HEK293 (cell line): ENCODE data around the gene LRIG3.

ENCODE experiments used
- FEZF1 ChIP-seq: fragments of 450-650 bp; formaldehyde crosslinking; IDR thresholded peaks from 2 replicates; pipeline ENCODE4 v1.5.1; 2016; ENCODE audit warnings: missing biosample characterization, missing genetic modification characterization
- GLIS1 ChIP-seq: fragments of 450-650 bp; formaldehyde crosslinking; IDR thresholded peaks from 2 replicates; pipeline ENCODE4 v1.5.1; 2016; ENCODE audit warnings: missing biosample characterization, missing genetic modification characterization
- KLF8 ChIP-seq: fragments of 450-650 bp; formaldehyde crosslinking; IDR thresholded peaks from 2 replicates; pipeline ENCODE4 v1.5.1; 2016; ENCODE audit warnings: missing biosample characterization, missing genetic modification characterization
- KLF9 ChIP-seq: fragments of 450-650 bp; formaldehyde crosslinking; IDR thresholded peaks from 2 replicates; pipeline ENCODE4 v1.5.1; 2016; ENCODE audit warnings: missing biosample characterization, missing genetic modification characterization, low read depth
- MZF1 ChIP-seq: fragments of 450-650 bp; formaldehyde crosslinking; IDR thresholded peaks from 2 replicates; pipeline ENCODE4 v1.5.1; 2017; ENCODE audit warnings: missing biosample characterization, missing genetic modification characterization, borderline replicate concordance
- PRDM1 ChIP-seq: fragments of 450-650 bp; formaldehyde crosslinking; IDR thresholded peaks from 2 replicates; pipeline ENCODE4; 2016; ENCODE audit warnings: missing biosample characterization, missing genetic modification characterization
- ZBTB26 ChIP-seq: fragments of 450-650 bp; formaldehyde crosslinking; optimal IDR thresholded peaks from 2 replicates; pipeline ENCODE3; 2016; ENCODE audit warnings: missing biosample characterization, mild to moderate bottlenecking, missing genetic modification characterization
- ZBTB49 ChIP-seq: fragments of 450-650 bp; formaldehyde crosslinking; IDR thresholded peaks from 2 replicates; pipeline ENCODE4 v1.5.1; 2016; ENCODE audit warnings: missing biosample characterization, missing genetic modification characterization, low read depth
- ZNF112 ChIP-seq: fragments of 450-650 bp; formaldehyde crosslinking; IDR thresholded peaks from 2 replicates; pipeline ENCODE4 v1.5.0; 2017; ENCODE audit warnings: missing biosample characterization, missing genetic modification characterization
- ZNF146 ChIP-seq: fragments of 450-650 bp; formaldehyde crosslinking; IDR thresholded peaks from 2 replicates; pipeline ENCODE4 v1.5.1; 2016; ENCODE audit warnings: missing biosample characterization, missing genetic modification characterization
- ZNF155 ChIP-seq: fragments of 450-650 bp; formaldehyde crosslinking; IDR thresholded peaks from 2 replicates; pipeline ENCODE4 v1.5.1; 2016; ENCODE audit warnings: missing biosample characterization, missing genetic modification characterization
- ZNF169 ChIP-seq: fragments of 450-650 bp; formaldehyde crosslinking; IDR thresholded peaks from 2 replicates; pipeline ENCODE4 v1.5.1; 2016; ENCODE audit warnings: missing biosample characterization, missing genetic modification characterization
- ZNF19 ChIP-seq: fragments of 450-650 bp; formaldehyde crosslinking; IDR thresholded peaks from 2 replicates; pipeline ENCODE4; 2016; ENCODE audit warnings: missing biosample characterization, missing genetic modification characterization, low read depth
- ZNF2 ChIP-seq: fragments of 450-650 bp; formaldehyde crosslinking; IDR thresholded peaks from 2 replicates; pipeline ENCODE4 v1.5.1; 2016; ENCODE audit warnings: missing biosample characterization, missing genetic modification characterization
- ZNF211 ChIP-seq: fragments of 450-650 bp; formaldehyde crosslinking; IDR thresholded peaks from 2 replicates; pipeline ENCODE4 v1.5.1; 2016; ENCODE audit warnings: low read depth, missing biosample characterization, missing genetic modification characterization
- ZNF214 ChIP-seq: fragments of 450-650 bp; formaldehyde crosslinking; IDR thresholded peaks from 2 replicates; pipeline ENCODE4 v1.5.1; 2017; ENCODE audit warnings: missing biosample characterization, mild to moderate bottlenecking, missing genetic modification characterization, borderline replicate concordance
- ZNF311 ChIP-seq: fragments of 450-650 bp; formaldehyde crosslinking; IDR thresholded peaks from 2 replicates; pipeline ENCODE4 v1.5.1; 2017; ENCODE audit warnings: missing biosample characterization, missing genetic modification characterization, borderline replicate concordance
- ZNF335 ChIP-seq: fragments of 450-650 bp; formaldehyde crosslinking; conservative IDR thresholded peaks from 2 replicates; pipeline ENCODE4 v1.5.1; 2016; ENCODE audit warnings: missing biosample characterization, missing genetic modification characterization
- ZNF416 ChIP-seq: fragments of 450-650 bp; formaldehyde crosslinking; IDR thresholded peaks from 2 replicates; pipeline ENCODE4 v1.5.1; 2016; ENCODE audit warnings: missing biosample characterization, missing genetic modification characterization
- ZNF473 ChIP-seq: fragments of 450-650 bp; formaldehyde crosslinking; IDR thresholded peaks from 2 replicates; pipeline ENCODE4 v1.5.1; 2017; ENCODE audit warnings: missing biosample characterization, missing genetic modification characterization
- ZNF521 ChIP-seq: fragments of 450-650 bp; formaldehyde crosslinking; IDR thresholded peaks from 2 replicates; pipeline ENCODE4 v1.5.1; 2017; ENCODE audit warnings: missing biosample characterization, mild to moderate bottlenecking, missing genetic modification characterization
- ZNF529 ChIP-seq: fragments of 450-650 bp; formaldehyde crosslinking; IDR thresholded peaks from 2 replicates; pipeline ENCODE4 v1.5.1; 2017; ENCODE audit warnings: missing genetic modification characterization, missing biosample characterization; ENCODE audit not compliant: insufficient replicate concordance
- ZNF544 ChIP-seq: fragments of 450-650 bp; formaldehyde crosslinking; IDR thresholded peaks from 2 replicates; pipeline ENCODE4 v1.5.0; 2017; ENCODE audit warnings: missing biosample characterization, missing genetic modification characterization
- ZNF561 ChIP-seq: fragments of 450-650 bp; IDR thresholded peaks from 2 replicates; pipeline ENCODE4 v1.5.1; 2018; ENCODE audit warnings: missing biosample characterization, missing genetic modification characterization, borderline replicate concordance
- ZNF596 ChIP-seq: fragments of 450-650 bp; IDR thresholded peaks from 2 replicates; pipeline ENCODE4 v1.5.0; 2018; ENCODE audit warnings: missing biosample characterization, mild to moderate bottlenecking, missing genetic modification characterization, moderate library complexity
- ZNF626 ChIP-seq: fragments of 450-650 bp; sonication (Bioruptor Pico); formaldehyde crosslinking; IDR thresholded peaks from 2 replicates; pipeline ENCODE4 v1.5.1; 2018; ENCODE audit warnings: missing biosample characterization, missing genetic modification characterization, inconsistent platforms
- ZNF629 ChIP-seq: fragments of 450-650 bp; formaldehyde crosslinking; IDR thresholded peaks from 2 replicates; pipeline ENCODE4 v1.5.1; 2017; ENCODE audit warnings: missing biosample characterization, missing genetic modification characterization
- ZNF707 ChIP-seq: fragments of 450-650 bp; formaldehyde crosslinking; IDR thresholded peaks from 2 replicates; pipeline ENCODE4 v1.5.1; 2016; ENCODE audit warnings: missing biosample characterization, missing genetic modification characterization
- ZNF792 ChIP-seq: fragments of 450-650 bp; formaldehyde crosslinking; IDR thresholded peaks from 2 replicates; pipeline ENCODE4 v1.5.1; 2016; ENCODE audit warnings: missing biosample characterization, missing genetic modification characterization
- ZNF843 ChIP-seq: fragments of 450-650 bp; formaldehyde crosslinking; IDR thresholded peaks from 2 replicates; pipeline ENCODE4 v1.5.1; 2016; ENCODE audit warnings: missing biosample characterization, missing genetic modification characterization
- ZSCAN18 ChIP-seq: fragments of 450-650 bp; formaldehyde crosslinking; IDR thresholded peaks from 2 replicates; pipeline ENCODE4 v1.5.1; 2016; ENCODE audit warnings: missing biosample characterization, missing genetic modification characterization
- TF ChIP-seq, protein P1 (sequence below): fragments of 450-650 bp; formaldehyde crosslinking; IDR thresholded peaks from 2 replicates; pipeline ENCODE4 v1.5.1; 2017; ENCODE audit warnings: missing biosample characterization, missing genetic modification characterization
- TF ChIP-seq, protein P2 (sequence below): fragments of 450-650 bp; formaldehyde crosslinking; IDR thresholded peaks from 2 replicates; pipeline ENCODE4 v1.5.1; 2016; ENCODE audit warnings: missing biosample characterization, missing genetic modification characterization
- TF ChIP-seq, protein P3 (sequence below): fragments of 450-650 bp; formaldehyde crosslinking; IDR thresholded peaks from 2 replicates; pipeline ENCODE4 v1.5.1; 2016; ENCODE audit warnings: missing biosample characterization, missing genetic modification characterization

The LRIG3 gene

GRCh38 chr12:58914457-58914856, 5.8 kb downstream of the LRIG3 start (continued):
- TF ChIP-seq ZBTB49 (tag by site-specific recombination): no peak
- TF ChIP-seq, protein P1, sequence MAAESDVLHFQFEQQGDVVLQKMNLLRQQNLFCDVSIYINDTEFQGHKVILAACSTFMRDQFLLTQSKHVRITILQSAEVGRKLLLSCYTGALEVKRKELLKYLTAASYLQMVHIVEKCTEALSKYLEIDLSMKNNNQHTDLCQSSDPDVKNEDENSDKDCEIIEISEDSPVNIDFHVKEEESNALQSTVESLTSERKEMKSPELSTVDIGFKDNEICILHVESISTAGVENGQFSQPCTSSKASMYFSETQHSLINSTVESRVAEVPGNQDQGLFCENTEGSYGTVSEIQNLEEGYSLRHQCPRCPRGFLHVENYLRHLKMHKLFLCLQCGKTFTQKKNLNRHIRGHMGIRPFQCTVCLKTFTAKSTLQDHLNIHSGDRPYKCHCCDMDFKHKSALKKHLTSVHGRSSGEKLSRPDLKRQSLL (tag by site-specific recombination): no peak
- no peak for TF ChIP-seq ZNF19 (tag by site-specific recombination)
- TF ChIP-seq PRDM1 (tag by site-specific recombination): no peak
- TF ChIP-seq ZNF311 (tag by site-specific recombination): no peak
- no peak for TF ChIP-seq ZNF521 (tag by site-specific recombination)
- TF ChIP-seq ZNF155 (tag by site-specific recombination): no peak
- TF ChIP-seq ZBTB26: no peak
- no peak for TF ChIP-seq ZNF707 (tag by site-specific recombination)
- no peak for TF ChIP-seq ZNF561 (tag by site-specific recombination)
- TF ChIP-seq ZNF529: no peak
- TF ChIP-seq ZNF792: no peak
- TF ChIP-seq ZNF112 (tag by site-specific recombination): no peak
- TF ChIP-seq ZNF169 (tag by site-specific recombination): no peak
- TF ChIP-seq ZSCAN18: no peak
- TF ChIP-seq ZNF416 (tag by site-specific recombination): no peak
- TF ChIP-seq, protein P2, sequence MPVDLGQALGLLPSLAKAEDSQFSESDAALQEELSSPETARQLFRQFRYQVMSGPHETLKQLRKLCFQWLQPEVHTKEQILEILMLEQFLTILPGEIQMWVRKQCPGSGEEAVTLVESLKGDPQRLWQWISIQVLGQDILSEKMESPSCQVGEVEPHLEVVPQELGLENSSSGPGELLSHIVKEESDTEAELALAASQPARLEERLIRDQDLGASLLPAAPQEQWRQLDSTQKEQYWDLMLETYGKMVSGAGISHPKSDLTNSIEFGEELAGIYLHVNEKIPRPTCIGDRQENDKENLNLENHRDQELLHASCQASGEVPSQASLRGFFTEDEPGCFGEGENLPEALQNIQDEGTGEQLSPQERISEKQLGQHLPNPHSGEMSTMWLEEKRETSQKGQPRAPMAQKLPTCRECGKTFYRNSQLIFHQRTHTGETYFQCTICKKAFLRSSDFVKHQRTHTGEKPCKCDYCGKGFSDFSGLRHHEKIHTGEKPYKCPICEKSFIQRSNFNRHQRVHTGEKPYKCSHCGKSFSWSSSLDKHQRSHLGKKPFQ (tag by site-specific recombination): no peak
- TF ChIP-seq ZNF214: no peak
- no peak for TF ChIP-seq GLIS1 (tag by site-specific recombination)
- TF ChIP-seq, protein P3, sequence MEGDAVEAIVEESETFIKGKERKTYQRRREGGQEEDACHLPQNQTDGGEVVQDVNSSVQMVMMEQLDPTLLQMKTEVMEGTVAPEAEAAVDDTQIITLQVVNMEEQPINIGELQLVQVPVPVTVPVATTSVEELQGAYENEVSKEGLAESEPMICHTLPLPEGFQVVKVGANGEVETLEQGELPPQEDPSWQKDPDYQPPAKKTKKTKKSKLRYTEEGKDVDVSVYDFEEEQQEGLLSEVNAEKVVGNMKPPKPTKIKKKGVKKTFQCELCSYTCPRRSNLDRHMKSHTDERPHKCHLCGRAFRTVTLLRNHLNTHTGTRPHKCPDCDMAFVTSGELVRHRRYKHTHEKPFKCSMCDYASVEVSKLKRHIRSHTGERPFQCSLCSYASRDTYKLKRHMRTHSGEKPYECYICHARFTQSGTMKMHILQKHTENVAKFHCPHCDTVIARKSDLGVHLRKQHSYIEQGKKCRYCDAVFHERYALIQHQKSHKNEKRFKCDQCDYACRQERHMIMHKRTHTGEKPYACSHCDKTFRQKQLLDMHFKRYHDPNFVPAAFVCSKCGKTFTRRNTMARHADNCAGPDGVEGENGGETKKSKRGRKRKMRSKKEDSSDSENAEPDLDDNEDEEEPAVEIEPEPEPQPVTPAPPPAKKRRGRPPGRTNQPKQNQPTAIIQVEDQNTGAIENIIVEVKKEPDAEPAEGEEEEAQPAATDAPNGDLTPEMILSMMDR (tag by site-specific recombination): no peak
- no peak for TF ChIP-seq ZNF473 (tag by site-specific recombination)
- TF ChIP-seq ZNF2 (tag by site-specific recombination): no peak
- no peak for TF ChIP-seq ZNF544 (tag by site-specific recombination)
- TF ChIP-seq ZNF596 (tag by site-specific recombination): no peak
- no peak for TF ChIP-seq ZNF626 (tag by site-specific recombination)
- no peak for TF ChIP-seq MZF1 (tag by site-specific recombination)
- TF ChIP-seq ZNF146 (tag by site-specific recombination): no peak
- peak; percentile 59 for TF ChIP-seq ZNF335 (tag by site-specific recombination)
- no peak for TF ChIP-seq KLF9 (tag by site-specific recombination)
- peak; percentile 74 for TF ChIP-seq ZNF629 (tag by site-specific recombination)
- peak; percentile 50; the same call in 1 of the 2 replicates for TF ChIP-seq FEZF1
- 0 out of 2 replicates have a peak, but pooled peaks have one; percentile 47 for TF ChIP-seq KLF8 (tag by site-specific recombination)
- no peak for TF ChIP-seq ZNF211
- no peak for TF ChIP-seq ZNF843 (tag by site-specific recombination)
